Measurements from ENCODE around the gene FTL. TPM values are rescaled to one million over a fixed set of nuclear protein-coding genes. Genes with fewer than 3 reads are reported as not detected.
A peak's percentile ranks its signal among the peaks of the same experiment; 100 is the strongest.

FTL gene
- total RNA-seq, 4 donors from 2014 or later, result 6,104 to 9,580 (median 8,850) TPM

GRCh38 chr19:48962029-48962848 is 2.9 kb upstream of the FTL start:
- TF ChIP-seq CTCF (IDR thresholded peaks at IDR 0.05), result no peak
- no peak for DNase-seq (ENCODE audit: low spot score)
- ATAC-seq (ENCODE audit: low FRiP score), result no peak

- no peak for TF ChIP-seq CTCF (IDR thresholded peaks at IDR 0.05)
- DNase-seq (ENCODE audit: low spot score), result no peak
- no peak for ATAC-seq (ENCODE audit: low FRiP score)
These were observed 2.3 kb upstream of the FTL start for GRCh38 chr19:48962849-48963165.

- ATAC-seq (ENCODE audit: low FRiP score) (peak; percentile 12), DNase-seq (ENCODE audit: low spot score) (peak; percentile 79)
- no peak for TF ChIP-seq CTCF (IDR thresholded peaks at IDR 0.05)
These were observed 1.5 kb upstream of the FTL start for GRCh38 chr19:48963371-48964204.

- DNase-seq (ENCODE audit: low spot score) (no peak), ATAC-seq (ENCODE audit: low FRiP score) (no peak)
- TF ChIP-seq CTCF (IDR thresholded peaks at IDR 0.05), result no peak
These were observed 687 bp upstream of the FTL start for GRCh38 chr19:48964205-48965039.

- no peak for TF ChIP-seq CTCF (IDR thresholded peaks at IDR 0.05)
- ATAC-seq (ENCODE audit: low FRiP score) (no peak), DNase-seq (ENCODE audit: low spot score) (peak; percentile 83)
These were observed 864 bp downstream of the FTL start for GRCh38 chr19:48965806-48966540.
